ENCODE data around the gene WIPI1. TPM values are rescaled to one million over a fixed set of nuclear protein-coding genes. Genes with fewer than 3 reads are reported as not detected.

The WIPI1 gene
- total and polyA plus RNA-seq, 9 of the 15 experiments (the other 6 are each of a cell fraction or from before 2014, with no cell fraction given) = 3.7 to 23.5 (median 11.8) TPM

DNA sequence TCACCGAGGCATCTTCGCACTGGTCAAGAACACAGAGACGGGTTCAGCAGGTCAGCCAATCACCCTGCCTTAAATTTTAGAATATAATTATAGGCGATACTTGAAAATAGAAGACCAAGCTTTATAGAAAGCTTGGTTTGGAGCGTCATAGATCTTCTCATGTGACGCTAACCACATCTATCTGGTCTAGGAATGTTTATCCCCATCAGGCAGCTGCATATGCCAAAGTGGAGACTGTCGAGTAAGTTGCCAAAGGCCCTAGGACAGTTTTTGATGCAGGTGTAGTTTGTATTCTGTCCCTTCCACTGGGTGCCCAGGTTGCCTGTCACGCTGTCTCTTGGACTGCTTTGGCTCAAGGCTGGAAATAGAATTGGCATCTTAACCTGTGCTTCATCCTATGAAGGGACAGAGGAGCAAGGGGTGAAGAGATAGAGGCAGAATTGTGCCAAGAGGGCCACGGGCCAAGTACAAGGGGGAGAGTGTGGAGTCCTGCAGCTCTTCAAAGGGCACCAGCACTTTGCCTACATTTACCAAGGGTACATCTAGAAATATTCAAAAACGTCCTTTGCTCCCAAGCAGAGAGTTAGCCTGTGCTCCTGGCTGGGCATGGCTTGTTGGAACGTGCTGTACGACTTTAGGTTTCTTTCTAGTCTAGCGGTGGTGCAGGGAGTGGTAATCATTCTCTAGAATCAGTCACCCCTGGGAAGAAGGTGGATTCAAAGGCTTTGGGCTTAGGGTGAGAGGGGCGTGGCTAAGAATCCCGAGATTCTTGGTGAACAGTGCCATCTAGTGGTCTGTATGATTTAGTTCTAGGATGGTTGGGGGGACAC, 5.3 kb upstream of the WIPI1 start (continued):
- no peak for TF ChIP-seq CHD7 (IDR thresholded peaks at IDR 0.05; ENCODE audit: low read depth, low read length)
- no peak for TF ChIP-seq THAP12 (CRISPR knock-in tag; IDR thresholded peaks at IDR 0.05)
- TF ChIP-seq, protein P1, sequence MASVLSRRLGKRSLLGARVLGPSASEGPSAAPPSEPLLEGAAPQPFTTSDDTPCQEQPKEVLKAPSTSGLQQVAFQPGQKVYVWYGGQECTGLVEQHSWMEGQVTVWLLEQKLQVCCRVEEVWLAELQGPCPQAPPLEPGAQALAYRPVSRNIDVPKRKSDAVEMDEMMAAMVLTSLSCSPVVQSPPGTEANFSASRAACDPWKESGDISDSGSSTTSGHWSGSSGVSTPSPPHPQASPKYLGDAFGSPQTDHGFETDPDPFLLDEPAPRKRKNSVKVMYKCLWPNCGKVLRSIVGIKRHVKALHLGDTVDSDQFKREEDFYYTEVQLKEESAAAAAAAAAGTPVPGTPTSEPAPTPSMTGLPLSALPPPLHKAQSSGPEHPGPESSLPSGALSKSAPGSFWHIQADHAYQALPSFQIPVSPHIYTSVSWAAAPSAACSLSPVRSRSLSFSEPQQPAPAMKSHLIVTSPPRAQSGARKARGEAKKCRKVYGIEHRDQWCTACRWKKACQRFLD (CRISPR knock-in tag; IDR thresholded peaks at IDR 0.05) = no peak
- TF ChIP-seq PCBP1 (IDR thresholded peaks at IDR 0.05; ENCODE audit: low read depth, low read length, poor library complexity, severe bottlenecking) = no peak
- TF ChIP-seq RBM14 (IDR thresholded peaks at IDR 0.05; ENCODE audit: borderline replicate concordance, insufficient read depth, low read depth, low read length) = no peak
- no peak for TF ChIP-seq POLR2B (IDR thresholded peaks at IDR 0.05; ENCODE audit: low read depth, partially characterized antibody)
- TF ChIP-seq, protein P2, sequence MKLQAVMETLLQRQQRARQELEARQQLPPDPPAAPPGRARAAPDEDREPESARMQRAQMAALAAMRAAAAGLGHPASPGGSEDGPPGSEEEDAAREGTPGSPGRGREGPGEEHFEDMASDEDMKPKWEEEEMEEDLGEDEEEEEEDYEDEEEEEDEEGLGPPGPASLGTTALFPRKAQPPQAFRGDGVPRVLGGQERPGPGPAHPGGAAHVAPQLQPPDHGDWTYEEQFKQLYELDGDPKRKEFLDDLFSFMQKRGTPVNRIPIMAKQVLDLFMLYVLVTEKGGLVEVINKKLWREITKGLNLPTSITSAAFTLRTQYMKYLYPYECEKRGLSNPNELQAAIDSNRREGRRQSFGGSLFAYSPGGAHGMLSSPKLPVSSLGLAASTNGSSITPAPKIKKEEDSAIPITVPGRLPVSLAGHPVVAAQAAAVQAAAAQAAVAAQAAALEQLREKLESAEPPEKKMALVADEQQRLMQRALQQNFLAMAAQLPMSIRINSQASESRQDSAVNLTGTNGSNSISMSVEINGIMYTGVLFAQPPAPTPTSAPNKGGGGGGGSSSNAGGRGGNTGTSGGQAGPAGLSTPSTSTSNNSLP (IDR thresholded peaks at IDR 0.05; ENCODE audit: borderline replicate concordance, low read depth, low read length) = no peak
- no peak for TF ChIP-seq ZNF232 (CRISPR knock-in tag; IDR thresholded peaks at IDR 0.05)

Data from K562 (cell line).